Measurements from ENCODE around the gene TBCC.
"Not testable (repeated sequence)": the region's sequence is repeated elsewhere in the genome, so short reads cannot be mapped to it uniquely, and the experiment has no call there.

TBCC gene

GRCh38 chr6:42769836-42770235 lies 23.9 kb upstream of the TBCC start:
- peak in 1 of 2 donors; percentile 49 for DNase-seq

GRCh38 chr6:42769051-42769450 lies 23.1 kb upstream of the TBCC start:
- no peak for DNase-seq

GRCh38 chr6:42766163-42766670 lies 20.3 kb upstream of the TBCC start:
- DNase-seq, result no peak

GRCh38 chr6:42764911-42765648 lies 19.2 kb upstream of the TBCC start:
- no peak for DNase-seq

- DNase-seq, result no peak
Observed at GRCh38 chr6:42762950-42763349, 17.0 kb upstream of the TBCC start.

GRCh38 chr6:42762426-42762859 lies 16.5 kb upstream of the TBCC start:
- no peak for DNase-seq

- no peak for DNase-seq
Observed at GRCh38 chr6:42761287-42762067, 15.6 kb upstream of the TBCC start.

GRCh38 chr6:42758756-42759430 lies 13.0 kb upstream of the TBCC start:
- DNase-seq, result no peak

GRCh38 chr6:42756722-42757121 lies 10.8 kb upstream of the TBCC start:
- no peak for DNase-seq

- no peak for DNase-seq
Observed at GRCh38 chr6:42754759-42755158, 8.9 kb upstream of the TBCC start.

- peak; percentile 25 to 29 for DNase-seq
Observed at GRCh38 chr6:42751055-42751454, 5.2 kb upstream of the TBCC start.

GRCh38 chr6:42748203-42748898 lies 2.4 kb upstream of the TBCC start:
- no peak for DNase-seq

- DNase-seq, result peak; percentile 64 to 87
Observed at GRCh38 chr6:42746463-42747391, 824 bp upstream of the TBCC start.

- peak in 1 of 2 donors; percentile 30 for DNase-seq
Observed at GRCh38 chr6:42745083-42745639, 742 bp downstream of the TBCC start.

GRCh38 chr6:42744351-42744893 lies 1.5 kb downstream of the TBCC start:
- DNase-seq, result no peak

GRCh38 chr6:42742116-42742894 lies 3.6 kb downstream of the TBCC start:
- no peak for DNase-seq

GRCh38 chr6:42740725-42741124 lies 5.2 kb downstream of the TBCC start:
- no peak for DNase-seq

GRCh38 chr6:42735976-42736375 lies 9.9 kb downstream of the TBCC start:
- no peak for DNase-seq

- DNase-seq, result not testable (repeated sequence)
Observed at GRCh38 chr6:42733867-42734481, 11.9 kb downstream of the TBCC start.

GRCh38 chr6:42729731-42730130 lies 16.2 kb downstream of the TBCC start:
- no peak for DNase-seq

All from inflammatory macrophage treated with lipopolysaccharide for 1 hour (primary cell).